IgD-negative memory B cell (primary cell): ENCODE results near the gene SLC49A4. TPM values are rescaled to one million over a fixed set of nuclear protein-coding genes. Genes with fewer than 3 reads are reported as not detected.
"Not testable (repeated sequence)": the region's sequence is repeated elsewhere in the genome, so short reads cannot be mapped to it uniquely, and the experiment has no call there.

ENCODE experiments used
- H3K27ac Mint-ChIP-seq, 3 donors: one replicate each; pipeline ENCODE4 v1.8.0; 2020 to 2022; ENCODE audit warnings: mild to moderate bottlenecking in 3 of 3, mixed read lengths in 3 of 3, moderate library complexity in 1 of 3
- H3K27me3 Mint-ChIP-seq: one replicate; pipeline ENCODE4 v1.8.0; 2021; ENCODE audit warnings: mixed read lengths
- H3K36me3 Mint-ChIP-seq: one replicate; pipeline ENCODE4 v1.8.0; 2020; ENCODE audit warnings: mild to moderate bottlenecking, mixed read lengths
- H3K4me1 Mint-ChIP-seq, 3 donors: one replicate each; pipeline ENCODE4 v1.8.0; 2020 to 2022; ENCODE audit warnings: mixed read lengths in 3 of 3, mild to moderate bottlenecking in 1 of 3
- H3K4me3 Mint-ChIP-seq, 4 donors: one replicate each; pipeline ENCODE4 v1.8.0; 2020 to 2022; ENCODE audit warnings: mild to moderate bottlenecking in 4 of 4, mixed read lengths in 4 of 4, moderate library complexity in 3 of 4
- H3K9me3 Mint-ChIP-seq, 3 donors: one replicate each; pipeline ENCODE4 v1.8.0; 2020 to 2021; ENCODE audit warnings: mixed read lengths in 3 of 3, mild to moderate bottlenecking in 1 of 3
- polyA plus RNA-seq: library from polyadenylated mRNA; unstranded; fragments of 300-500 nt; fragmentation: Illumina TruSeq; gene quantifications from one replicate; pipeline ENCODE4 v1.2.3, GENCODE V29; 2021

SLC49A4 gene, protein sequence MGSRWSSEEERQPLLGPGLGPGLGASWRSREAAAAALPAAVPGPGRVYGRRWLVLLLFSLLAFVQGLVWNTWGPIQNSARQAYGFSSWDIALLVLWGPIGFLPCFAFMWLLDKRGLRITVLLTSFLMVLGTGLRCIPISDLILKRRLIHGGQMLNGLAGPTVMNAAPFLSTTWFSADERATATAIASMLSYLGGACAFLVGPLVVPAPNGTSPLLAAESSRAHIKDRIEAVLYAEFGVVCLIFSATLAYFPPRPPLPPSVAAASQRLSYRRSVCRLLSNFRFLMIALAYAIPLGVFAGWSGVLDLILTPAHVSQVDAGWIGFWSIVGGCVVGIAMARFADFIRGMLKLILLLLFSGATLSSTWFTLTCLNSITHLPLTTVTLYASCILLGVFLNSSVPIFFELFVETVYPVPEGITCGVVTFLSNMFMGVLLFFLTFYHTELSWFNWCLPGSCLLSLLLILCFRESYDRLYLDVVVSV
- polyA plus RNA-seq: 1.6 TPM

DNA sequence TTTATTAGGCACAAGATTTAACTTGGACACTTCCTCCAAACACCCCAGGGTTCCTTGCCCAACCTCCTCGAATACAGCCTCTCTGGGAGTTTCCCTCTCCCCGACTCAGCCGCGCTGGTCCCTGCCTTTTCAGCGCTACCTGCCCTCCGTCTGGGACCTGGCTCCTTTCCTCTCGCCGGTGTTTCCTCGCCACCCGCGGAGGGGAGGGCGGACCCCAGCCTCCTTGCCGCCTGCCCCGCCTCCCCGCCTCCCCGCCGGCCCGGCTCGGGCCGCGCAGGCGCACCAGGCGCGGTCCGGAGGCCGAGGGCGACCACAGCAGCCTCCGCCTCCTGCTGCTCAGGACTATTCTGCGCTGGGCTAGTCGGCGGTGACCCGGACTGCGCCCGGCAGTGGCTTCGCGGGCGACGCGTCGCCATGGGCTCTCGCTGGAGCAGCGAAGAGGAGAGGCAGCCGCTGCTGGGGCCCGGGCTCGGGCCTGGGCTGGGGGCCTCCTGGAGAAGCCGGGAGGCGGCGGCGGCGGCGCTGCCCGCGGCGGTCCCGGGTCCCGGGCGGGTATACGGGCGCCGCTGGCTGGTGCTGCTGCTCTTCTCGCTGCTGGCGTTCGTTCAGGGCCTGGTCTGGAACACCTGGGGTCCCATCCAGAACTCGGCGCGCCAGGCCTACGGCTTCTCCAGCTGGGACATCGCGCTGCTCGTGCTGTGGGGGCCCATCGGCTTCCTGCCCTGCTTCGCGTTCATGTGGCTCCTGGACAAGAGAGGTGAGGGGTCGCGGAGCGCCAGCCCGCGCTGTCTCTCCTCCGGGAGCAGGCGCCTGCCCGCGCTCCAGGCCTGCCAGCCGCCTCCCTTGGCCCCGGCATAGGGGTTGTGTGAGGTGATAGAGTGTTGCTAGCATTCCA lies at the start of gene SLC49A4:
Gene SLC49A4, plus strand, starts transcription at position 291 of the 895 bp plus-strand sequence. Its CDS starts 124 bp downstream, at position 415.
- H3K36me3 Mint-ChIP-seq: no peaks in the 10 kb centered on the region
- H3K27me3 Mint-ChIP-seq: no peaks in the 10 kb centered on the region
- peak within 1 kb of the TSS in 3 of 4 donors; percentile 89 to 91 (median 91) for H3K4me3 Mint-ChIP-seq
- H3K9me3 Mint-ChIP-seq: no peaks in the 10 kb centered on the region
- H3K4me1 Mint-ChIP-seq: peaks cover 17 to 25% (median 19%) of the 10 kb centered on the region in 3 donors
- peak within 1 kb of the TSS in 2 of 3 donors; percentile 98 to 99 for H3K27ac Mint-ChIP-seq

GRCh38 chr3:122745369-122746021 lies 49.4 kb upstream of the SLC49A4 start:
- H3K36me3 Mint-ChIP-seq: peaks cover 31% of the 10 kb centered on the region
- peaks cover 0 to 5% (median 2%) of the 10 kb centered on the region in 3 donors for H3K9me3 Mint-ChIP-seq
- no peaks in the 10 kb centered on the region for H3K27me3 Mint-ChIP-seq
- no peak overlapping the region for H3K27ac Mint-ChIP-seq
- peaks cover 0 to 1% (median 1%) of the 10 kb centered on the region in 3 donors for H3K4me1 Mint-ChIP-seq
- H3K4me3 Mint-ChIP-seq: no peak overlapping the region

GRCh38 chr3:122747295-122747694 lies 47.6 kb upstream of the SLC49A4 start:
- not testable (repeated sequence) for H3K27me3 Mint-ChIP-seq, H3K27ac Mint-ChIP-seq, H3K4me1 Mint-ChIP-seq, H3K9me3 Mint-ChIP-seq, H3K4me3 Mint-ChIP-seq
- peaks cover 30% of the 10 kb centered on the region for H3K36me3 Mint-ChIP-seq

DNA sequence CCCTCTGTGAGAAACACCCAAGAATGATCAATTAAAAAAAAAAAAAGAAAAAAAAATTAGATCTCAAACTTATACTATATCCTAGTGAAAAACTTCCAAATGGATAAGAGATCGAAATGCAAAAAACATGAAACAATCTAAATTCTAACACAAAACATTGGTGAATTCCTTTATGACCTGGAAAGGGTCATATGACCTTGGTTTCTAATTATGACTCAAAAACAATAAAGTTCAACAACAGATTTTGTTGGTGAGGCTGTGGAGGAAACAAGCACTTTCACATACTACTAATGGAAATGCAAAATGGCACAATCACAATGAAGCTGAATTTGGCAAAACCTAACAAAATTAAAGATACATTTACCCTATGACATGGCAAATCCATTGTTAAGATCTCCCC lies 46.5 kb upstream of the SLC49A4 start:
- Mint-ChIP-seq H3K4me3 (no peak overlapping the region), H3K9me3 (no peaks in the 10 kb centered on the region), H3K4me1 (peaks cover 0 to 3% (median 1%) of the 10 kb centered on the region in 3 donors), H3K27me3 (no peaks in the 10 kb centered on the region), H3K27ac (no peak overlapping the region), H3K36me3 (peaks cover 22% of the 10 kb centered on the region)

DNA sequence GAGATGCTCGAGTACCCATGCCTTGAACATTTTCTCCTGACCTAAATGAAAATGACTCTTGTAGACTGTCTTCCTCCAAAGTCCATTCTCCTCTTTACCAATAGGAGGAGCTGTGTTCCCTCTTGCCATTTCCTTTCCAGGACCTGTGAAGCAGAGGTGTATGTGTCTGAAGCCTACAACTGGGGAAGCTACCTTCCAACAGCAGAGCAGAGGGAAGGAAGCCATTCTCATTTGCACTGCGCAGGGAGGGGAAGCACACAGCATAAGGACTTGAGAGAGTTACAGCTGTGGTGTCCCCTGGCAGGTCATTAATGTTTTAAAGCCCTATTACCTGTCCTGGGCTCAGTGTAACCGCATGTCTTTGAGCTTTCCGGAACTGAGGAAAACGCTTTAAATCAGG lies 39.9 kb upstream of the SLC49A4 start:
- Mint-ChIP-seq H3K27ac (peak overlapping the region in 1 of 3 donors; percentile 47), H3K4me1 (peaks cover 0 to 7% (median 3%) of the 10 kb centered on the region in 3 donors), H3K4me3 (no peak overlapping the region), H3K9me3 (no peaks in the 10 kb centered on the region), H3K27me3 (no peaks in the 10 kb centered on the region), H3K36me3 (peaks cover 12% of the 10 kb centered on the region)

DNA sequence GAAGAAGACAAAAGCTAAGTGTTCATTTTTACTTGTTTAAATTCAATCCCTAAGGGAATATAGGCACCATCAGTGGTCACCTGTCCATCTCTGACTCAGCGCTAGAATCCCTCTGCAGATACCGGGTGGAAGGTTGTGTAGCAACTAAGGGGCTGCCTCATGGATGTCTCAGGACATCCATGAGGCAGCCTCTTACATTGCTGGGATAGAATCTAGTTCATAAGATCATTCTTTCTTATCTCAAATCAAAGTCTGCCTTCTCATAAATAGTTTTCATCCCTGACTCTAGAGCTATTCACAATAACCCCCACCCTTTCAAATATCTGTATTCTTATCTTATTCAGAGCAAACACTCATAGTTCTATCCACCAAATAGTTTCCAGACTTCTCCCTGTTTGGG lies 39.4 kb upstream of the SLC49A4 start:
- Mint-ChIP-seq H3K4me3 (no peak overlapping the region), H3K4me1 (peaks cover 0 to 7% (median 3%) of the 10 kb centered on the region in 3 donors), H3K27me3 (no peaks in the 10 kb centered on the region), H3K9me3 (no peaks in the 10 kb centered on the region), H3K36me3 (peaks cover 11% of the 10 kb centered on the region), H3K27ac (peak overlapping the region in 1 of 3 donors; percentile 84)

GRCh38 chr3:122758877-122759560 lies 35.9 kb upstream of the SLC49A4 start:
- H3K27me3 Mint-ChIP-seq: no peaks in the 10 kb centered on the region
- H3K36me3 Mint-ChIP-seq: peaks cover 7% of the 10 kb centered on the region
- H3K9me3 Mint-ChIP-seq: no peaks in the 10 kb centered on the region
- H3K4me1 Mint-ChIP-seq: peaks cover 13 to 18% (median 13%) of the 10 kb centered on the region in 3 donors
- no peak overlapping the region for H3K4me3 Mint-ChIP-seq
- H3K27ac Mint-ChIP-seq: no peak overlapping the region

- no peaks in the 10 kb centered on the region for H3K27me3 Mint-ChIP-seq
- H3K36me3 Mint-ChIP-seq: peaks cover 3% of the 10 kb centered on the region
- H3K9me3 Mint-ChIP-seq: no peaks in the 10 kb centered on the region
- H3K4me1 Mint-ChIP-seq: peaks cover 11 to 20% (median 13%) of the 10 kb centered on the region in 3 donors
- H3K27ac Mint-ChIP-seq: no peak overlapping the region
- no peak overlapping the region for H3K4me3 Mint-ChIP-seq
These were observed 34.2 kb upstream of the SLC49A4 start for GRCh38 chr3:122760453-122761271.

GRCh38 chr3:122766430-122766829 lies 28.4 kb upstream of the SLC49A4 start:
- H3K27ac Mint-ChIP-seq: no peak overlapping the region
- H3K4me1 Mint-ChIP-seq: peaks cover 9 to 20% (median 11%) of the 10 kb centered on the region in 3 donors
- no peak overlapping the region for H3K4me3 Mint-ChIP-seq
- H3K36me3 Mint-ChIP-seq: peaks cover 5% of the 10 kb centered on the region
- no peaks in the 10 kb centered on the region for H3K27me3 Mint-ChIP-seq
- H3K9me3 Mint-ChIP-seq: no peaks in the 10 kb centered on the region

- H3K36me3 Mint-ChIP-seq: peaks cover 4% of the 10 kb centered on the region
- H3K27ac Mint-ChIP-seq: no peak overlapping the region
- H3K4me3 Mint-ChIP-seq: no peak overlapping the region
These were observed 27.1 kb upstream of the SLC49A4 start for GRCh38 chr3:122767540-122768372.

GRCh38 chr3:122770521-122771202 lies 24.2 kb upstream of the SLC49A4 start:
- H3K27me3 Mint-ChIP-seq: no peaks in the 10 kb centered on the region
- no peak overlapping the region for H3K27ac Mint-ChIP-seq
- peaks cover 0 to 4% (median 0%) of the 10 kb centered on the region in 3 donors for H3K9me3 Mint-ChIP-seq
- no peak overlapping the region for H3K4me3 Mint-ChIP-seq
- peaks cover 6% of the 10 kb centered on the region for H3K36me3 Mint-ChIP-seq
- peaks cover 6 to 10% (median 8%) of the 10 kb centered on the region in 3 donors for H3K4me1 Mint-ChIP-seq

More at GRCh38 chr3:122767540-122768372, 27.1 kb upstream of the SLC49A4 start:
- Mint-ChIP-seq H3K4me1 (peaks cover under 1 to 8% (median 5%) of the 10 kb centered on the region in 3 donors), H3K27me3 (no peaks in the 10 kb centered on the region), H3K9me3 (no peaks in the 10 kb centered on the region)

GRCh38 chr3:122772827-122773226 lies 22.0 kb upstream of the SLC49A4 start:
- Mint-ChIP-seq H3K4me1 (peaks cover 6 to 13% (median 9%) of the 10 kb centered on the region in 3 donors), H3K9me3 (peaks cover 0 to 4% (median 0%) of the 10 kb centered on the region in 3 donors), H3K4me3 (no peak overlapping the region)

More at GRCh38 chr3:122772827-122773226, 22.0 kb upstream of the SLC49A4 start:
- no peak overlapping the region for H3K27ac Mint-ChIP-seq
- H3K27me3 Mint-ChIP-seq: no peaks in the 10 kb centered on the region
- peaks cover 6% of the 10 kb centered on the region for H3K36me3 Mint-ChIP-seq
